Measurements from ENCODE around the gene CSTPP1.

DNA sequence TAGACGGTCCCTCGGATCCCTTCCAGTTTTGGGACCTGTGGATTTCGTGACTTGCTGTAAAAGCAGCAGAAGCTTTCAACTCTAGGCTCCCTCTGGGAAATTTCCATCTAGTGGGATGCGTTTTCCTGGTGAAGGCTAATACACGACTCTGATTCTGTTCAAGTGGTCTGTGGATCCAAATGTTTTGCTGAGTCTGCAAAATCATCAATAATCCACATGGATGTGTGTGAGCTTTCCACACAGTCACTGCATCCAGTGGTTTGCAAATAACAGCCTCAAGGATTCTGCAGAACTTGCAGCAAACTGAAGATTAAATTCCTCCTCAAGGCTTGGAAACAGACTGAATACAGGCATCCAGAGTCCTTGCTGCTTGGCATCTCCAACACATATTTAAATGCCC lies 266.0 kb downstream of the CSTPP1 start:
- TF ChIP-seq CTCF (IDR thresholded peaks at IDR 0.05; ENCODE audit: extremely low read depth in 1 of 2, insufficient read depth in 1 of 2, low read depth in 1 of 2, low read length in 2 of 2) (no peak), MYC (IDR thresholded peaks at IDR 0.05; ENCODE audit: low read depth, low read length) (no peak), POLR2A (IDR thresholded peaks at IDR 0.05; ENCODE audit: low read depth, low read length) (no peak), POLR2AphosphoS5 (IDR thresholded peaks at IDR 0.05; ENCODE audit: insufficient read depth, low read depth, low read length) (no peak), JUN (IDR thresholded peaks at IDR 0.05; ENCODE audit: borderline replicate concordance, insufficient read depth, insufficient read length, low read depth) (no peak)

Data from endothelial cell of umbilical vein (primary cell).